Trophoblast cell (in vitro differentiated cells and primary cell): ENCODE measurements around the gene BCL7A.

ENCODE experiments used
- DNase-seq, 2 donors: peaks; one replicate each; pipeline ENCODE4 v3.0.0-alpha.2; 2016
- H2AFZ ChIP-seq: 2 replicates; pipeline ENCODE4 v1.6.1; 2013; ENCODE audit warnings: low read length, moderate library complexity, mild to moderate bottlenecking; ENCODE audit not compliant: insufficient read depth, poor library complexity
- H2AK5ac ChIP-seq: 2 replicates; pipeline ENCODE4 v1.6.1; 2013; ENCODE audit warnings: mild to moderate bottlenecking, low read length
- H2BK120ac ChIP-seq: 2 replicates; pipeline ENCODE4 v1.6.1; 2013; ENCODE audit warnings: low read length, mild to moderate bottlenecking, moderate library complexity; ENCODE audit not compliant: insufficient read depth, poor library complexity
- H2BK12ac ChIP-seq: 2 replicates; pipeline ENCODE4 v1.6.1; 2013; ENCODE audit warnings: mild to moderate bottlenecking, low read length, moderate library complexity
- H2BK5ac ChIP-seq: 2 replicates; pipeline ENCODE4 v1.6.1; 2013; ENCODE audit warnings: low read length, low read depth, moderate library complexity, mild to moderate bottlenecking; ENCODE audit not compliant: poor library complexity
- H3K14ac ChIP-seq: 2 replicates; pipeline ENCODE4 v1.6.1; 2013; ENCODE audit warnings: mild to moderate bottlenecking, low read length
- H3K18ac ChIP-seq: 2 replicates; pipeline ENCODE4 v1.6.1; 2013; ENCODE audit warnings: mild to moderate bottlenecking, low read length
- H3K23ac ChIP-seq: 2 replicates; pipeline ENCODE4 v1.6.1; 2013; ENCODE audit warnings: low read length
- H3K27ac ChIP-seq: 2 replicates; pipeline ENCODE4 v1.5.1; 2013; ENCODE audit warnings: low read depth, mild to moderate bottlenecking, inconsistent platforms, low read length, moderate library complexity
- H3K27me3 ChIP-seq: 2 replicates; pipeline ENCODE4 v1.6.1; 2013; ENCODE audit warnings: inconsistent platforms, mild to moderate bottlenecking, low read length, moderate library complexity; ENCODE audit not compliant: insufficient read depth
- H3K36me3 ChIP-seq, 2 experiments: 1 replicate in 1 of 2; 2 replicates in 1 of 2; pipeline ENCODE4 v1.6.1; 2013; ENCODE audit warnings: low read length in 2 of 2, mild to moderate bottlenecking in 2 of 2, moderate library complexity in 1 of 2; ENCODE audit not compliant: insufficient read depth in 2 of 2, control insufficient read depth in 1 of 2
- H3K4ac ChIP-seq: 2 replicates; pipeline ENCODE4 v1.6.1; 2013; ENCODE audit warnings: low read depth, mild to moderate bottlenecking, low read length, moderate library complexity
- H3K4me1 ChIP-seq, 2 experiments: 1 replicate in 1 of 2; 2 replicates in 1 of 2; pipeline ENCODE4 v1.6.1; 2013; ENCODE audit warnings: low read length in 2 of 2, mild to moderate bottlenecking in 2 of 2, moderate library complexity in 1 of 2; ENCODE audit not compliant: insufficient read depth in 2 of 2, control insufficient read depth in 1 of 2
- H3K4me2 ChIP-seq: 2 replicates; pipeline ENCODE4 v1.6.1; 2013; ENCODE audit warnings: inconsistent platforms, mild to moderate bottlenecking, low read length, moderate library complexity
- H3K4me3 ChIP-seq: 2 replicates; pipeline ENCODE4 v1.5.1; 2013; ENCODE audit warnings: mild to moderate bottlenecking, low read depth, low read length, inconsistent platforms
- H3K79me1 ChIP-seq: one replicate; pipeline ENCODE4 v1.6.1; 2013; ENCODE audit warnings: low read length
- H3K79me2 ChIP-seq: 2 replicates; pipeline ENCODE4 v1.6.1; 2013; ENCODE audit warnings: low read length, mild to moderate bottlenecking; ENCODE audit not compliant: control insufficient read depth, insufficient read depth, poor library complexity
- H3K9ac ChIP-seq: 2 replicates; pipeline ENCODE4 v1.6.1; 2013; ENCODE audit warnings: mild to moderate bottlenecking, low read length
- H3K9me3 ChIP-seq: 2 replicates; pipeline ENCODE4 v1.6.1; 2013; ENCODE audit warnings: low read depth, mild to moderate bottlenecking, control low read depth, inconsistent platforms, low read length; ENCODE audit not compliant: insufficient read depth
- H4K12ac ChIP-seq: 2 replicates; pipeline ENCODE4 v1.6.1; 2013; ENCODE audit warnings: low read depth, mild to moderate bottlenecking, low read length, moderate library complexity
- H4K8ac ChIP-seq: 2 replicates; pipeline ENCODE4 v1.6.1; 2013; ENCODE audit warnings: low read depth, mild to moderate bottlenecking, low read length, moderate library complexity
- H4K91ac ChIP-seq: one replicate; pipeline ENCODE4 v1.6.1; 2013; ENCODE audit warnings: low read depth, mild to moderate bottlenecking, low read length, moderate library complexity
- WGBS: extraction: QIAGEN DNeasy Blood & Tissue Kit; methylation state at CpG from one replicate; pipeline ENCODE4 v1.1.7; 2013; ENCODE audit warnings: missing lambda C conversion rate; ENCODE audit not compliant: insufficient read length, insufficient coverage; ENCODE audit errors: extremely low coverage; 5-methylcytosine and 5-hydroxymethylcytosine counted together

Gene BCL7A

GRCh38 chr12:122097927-122098756, 76.5 kb downstream of the BCL7A start:
- no peak overlapping the region for H4K91ac ChIP-seq
- no peak overlapping the region for H2AFZ ChIP-seq
- H3K9me3 ChIP-seq, result peaks cover 20% of the 10 kb centered on the region
- no peak overlapping the region for H4K12ac ChIP-seq
- H3K14ac ChIP-seq, result no peak overlapping the region
- H3K79me2 ChIP-seq, result no peaks in the 10 kb centered on the region
- no peaks in the 10 kb centered on the region for H3K36me3 ChIP-seq
- no peak overlapping the region for H3K9ac ChIP-seq
- no peak overlapping the region for H2AK5ac ChIP-seq
- H3K23ac ChIP-seq, result no peak overlapping the region
- DNase-seq, result peak; percentile 79 to 81
- no CpG with 5 or more reads among the region's 10 CpGs for WGBS
- H3K18ac ChIP-seq, result no peak overlapping the region
- H2BK12ac ChIP-seq, result no peak overlapping the region
- peak overlapping the region; percentile 6 for H2BK120ac ChIP-seq
- H3K27me3 ChIP-seq, result no peaks in the 10 kb centered on the region
- no peak overlapping the region for H2BK5ac ChIP-seq
- no peak overlapping the region for H3K27ac ChIP-seq
- no peak overlapping the region for H3K4me3 ChIP-seq
- peak overlapping the region; percentile 14 for H4K8ac ChIP-seq
- H3K4me1 ChIP-seq, result peaks cover 12 to 23% of the 10 kb centered on the region in 2 experiments
- no peak overlapping the region for H3K4ac ChIP-seq
- H3K79me1 ChIP-seq, result no peaks in the 10 kb centered on the region
- H3K4me2 ChIP-seq, result no peak overlapping the region

GRCh38 chr12:122099280-122099749, 77.6 kb downstream of the BCL7A start:
- Histone ChIP-seq H3K18ac (no peak overlapping the region), H4K12ac (no peak overlapping the region), H4K91ac (no peak overlapping the region), H3K27me3 (no peaks in the 10 kb centered on the region), H2AFZ (no peak overlapping the region), H3K9me3 (peaks cover 8% of the 10 kb centered on the region), H3K4me1 (peaks cover 12 to 23% of the 10 kb centered on the region in 2 experiments), H2AK5ac (no peak overlapping the region), H3K4ac (no peak overlapping the region), H2BK12ac (no peak overlapping the region), H3K4me2 (no peak overlapping the region), H3K4me3 (no peak overlapping the region), H2BK120ac (no peak overlapping the region), H3K23ac (no peak overlapping the region), H3K27ac (no peak overlapping the region), H3K9ac (no peak overlapping the region), H3K36me3 (no peaks in the 10 kb centered on the region), H4K8ac (no peak overlapping the region), H3K79me1 (no peaks in the 10 kb centered on the region), H3K79me2 (no peaks in the 10 kb centered on the region), H3K14ac (no peak overlapping the region), H2BK5ac (no peak overlapping the region)
- no CpG with 5 or more reads among the region's 6 CpGs for WGBS
- DNase-seq, result peak in 1 of 2 donors; percentile 42

- Histone ChIP-seq H2BK5ac (no peak overlapping the region), H3K18ac (no peak overlapping the region), H3K27me3 (no peaks in the 10 kb centered on the region), H2BK120ac (no peak overlapping the region), H2AK5ac (no peak overlapping the region), H4K91ac (no peak overlapping the region), H2BK12ac (no peak overlapping the region), H4K8ac (no peak overlapping the region), H3K4me1 (peaks cover 12 to 23% of the 10 kb centered on the region in 2 experiments), H3K36me3 (no peaks in the 10 kb centered on the region), H3K4me2 (no peak overlapping the region), H3K27ac (no peak overlapping the region), H4K12ac (no peak overlapping the region), H3K14ac (no peak overlapping the region), H3K23ac (no peak overlapping the region), H3K79me1 (no peaks in the 10 kb centered on the region), H3K9ac (no peak overlapping the region), H3K9me3 (peaks cover 3% of the 10 kb centered on the region), H3K4ac (no peak overlapping the region), H3K4me3 (no peak overlapping the region), H3K79me2 (no peaks in the 10 kb centered on the region), H2AFZ (peak overlapping the region; percentile 8)
- DNase-seq, result no peak
- WGBS, result no CpG with 5 or more reads among the region's 3 CpGs
Observed at GRCh38 chr12:122099856-122100255, 78.2 kb downstream of the BCL7A start.

GRCh38 chr12:122100568-122100967, 78.9 kb downstream of the BCL7A start:
- Histone ChIP-seq H2BK5ac (no peak overlapping the region), H3K9me3 (no peaks in the 10 kb centered on the region), H3K4me3 (no peak overlapping the region), H3K27me3 (no peaks in the 10 kb centered on the region), H3K79me2 (no peaks in the 10 kb centered on the region), H3K4ac (no peak overlapping the region), H3K36me3 (no peaks in the 10 kb centered on the region), H3K14ac (no peak overlapping the region), H4K91ac (no peak overlapping the region), H3K23ac (no peak overlapping the region), H3K4me2 (no peak overlapping the region), H3K4me1 (peaks cover 12 to 23% of the 10 kb centered on the region in 2 experiments), H3K27ac (no peak overlapping the region), H2BK12ac (no peak overlapping the region), H3K79me1 (no peaks in the 10 kb centered on the region), H3K9ac (no peak overlapping the region), H2AFZ (no peak overlapping the region), H4K8ac (no peak overlapping the region), H3K18ac (no peak overlapping the region), H2BK120ac (no peak overlapping the region), H4K12ac (no peak overlapping the region), H2AK5ac (no peak overlapping the region)
- no peak for DNase-seq
- no CpG with 5 or more reads among the region's 1 CpG for WGBS
